Caco-2 (cell line): Measurements from ENCODE around the gene DAD1. TPM values are rescaled to one million over a fixed set of nuclear protein-coding genes. Genes with fewer than 3 reads are reported as not detected.

Experiments
- BruUV-seq: library from RNA; stranded (reverse); fragments of 400-500 nt; replicated peaks from 2 replicates; lab custom pipeline; 2021; lab: Mats Ljungman, UMichigan
- CTCF ChIA-PET: fragments of 300-600 bp; sonication (Branson Sonifier 250); formaldehyde crosslinking; loops from one replicate; lab custom pipeline; 2022; ENCODE audit warnings: antibody characterized with exemption; lab: Charles Lee
- POLR2A ChIA-PET: fragments of 300-600 bp; sonication (Branson Sonifier 250); formaldehyde crosslinking; loops from one replicate; lab custom pipeline; 2022; ENCODE audit warnings: antibody characterized with exemption; lab: Charles Lee
- DNase-seq, 2 experiments: peaks; one replicate each; pipeline versions ENCODE4 v3.0.0 to v3.0.0-alpha.2; 2020 to 2022
- H3K27me3 ChIP-seq: replicated peaks from 2 replicates; pipeline ENCODE4 v1.6.0; 2011; ENCODE audit warnings: low read length; ENCODE audit not compliant: control insufficient read depth, insufficient read depth
- H3K36me3 ChIP-seq: 2 replicates; pipeline ENCODE4 v1.5.1; 2011; ENCODE audit warnings: low read length; ENCODE audit not compliant: control insufficient read depth, insufficient read depth
- H3K4me1 ChIP-seq: fragments of 250-450 bp; sonication (Bioruptor Pico); 2 replicates; pipeline ENCODE4 v1.5.1; 2020; ENCODE audit warnings: mild to moderate bottlenecking
- H3K4me3 ChIP-seq: 2 replicates; pipeline ENCODE4 v1.5.1; 2011; ENCODE audit warnings: low read depth, mild to moderate bottlenecking, control low read depth, low read length
- H3K9me3 ChIP-seq: fragments of 250-450 bp; sonication (Bioruptor Pico); 2 replicates; pipeline ENCODE4 v1.5.1; 2020; ENCODE audit warnings: mild to moderate bottlenecking, moderate library complexity
- H3K27ac Mint-ChIP-seq: one replicate; pipeline ENCODE4 v1.8.0; 2022; ENCODE audit warnings: mixed read lengths; ENCODE audit not compliant: unreplicated experiment
- H3K27me3 Mint-ChIP-seq: one replicate; pipeline ENCODE4 v1.8.0; 2022; ENCODE audit warnings: mixed read lengths; ENCODE audit not compliant: insufficient read depth, unreplicated experiment
- H3K36me3 Mint-ChIP-seq: one replicate; pipeline ENCODE4 v1.8.0; 2022; ENCODE audit warnings: mild to moderate bottlenecking, mixed read lengths; ENCODE audit not compliant: insufficient read depth, unreplicated experiment
- H3K4me1 Mint-ChIP-seq: one replicate; pipeline ENCODE4 v1.8.0; 2022; ENCODE audit warnings: low read depth, mixed read lengths; ENCODE audit not compliant: unreplicated experiment
- H3K4me3 Mint-ChIP-seq: one replicate; pipeline ENCODE4 v1.8.0; 2022; ENCODE audit warnings: mild to moderate bottlenecking, moderate library complexity, mixed read lengths; ENCODE audit not compliant: unreplicated experiment
- H3K9me3 Mint-ChIP-seq: one replicate; pipeline ENCODE4 v1.8.0; 2022; ENCODE audit warnings: mixed read lengths; ENCODE audit not compliant: unreplicated experiment
- intact Hi-C: fragments of 100-400 bp; cut with micrococcal nuclease; formaldehyde crosslinking; loops from one replicate; pipeline ENCODE4 v1.10.0; 2022; ENCODE audit not compliant: unreplicated experiment
- total RNA-seq: library from RNA; stranded (reverse); gene quantifications from 2 replicates; pipeline ENCODE4 v1.2.3, GENCODE V29; 2022
- TF ChIP-seq, protein P1 (sequence below), 2 experiments: fragments of 200-600 bp in 1 of 2; IDR thresholded peaks; 1 replicate in 1 of 2; 2 replicates in 1 of 2; pipeline versions ENCODE4 v1.5.1 to v1.8.0; 2011 to 2022; ENCODE audit warnings: antibody characterized with exemption in 1 of 2, control low read depth in 1 of 2, inconsistent platforms in 1 of 2, low read depth in 1 of 2, low read length in 1 of 2, mild to moderate bottlenecking in 1 of 2, moderate library complexity in 1 of 2; ENCODE audit not compliant: insufficient read depth in 1 of 2, severe bottlenecking in 1 of 2, unreplicated experiment in 1 of 2

DAD1 gene
- total RNA-seq, 1 experiment from 2014 or later, result 160 TPM

DNA sequence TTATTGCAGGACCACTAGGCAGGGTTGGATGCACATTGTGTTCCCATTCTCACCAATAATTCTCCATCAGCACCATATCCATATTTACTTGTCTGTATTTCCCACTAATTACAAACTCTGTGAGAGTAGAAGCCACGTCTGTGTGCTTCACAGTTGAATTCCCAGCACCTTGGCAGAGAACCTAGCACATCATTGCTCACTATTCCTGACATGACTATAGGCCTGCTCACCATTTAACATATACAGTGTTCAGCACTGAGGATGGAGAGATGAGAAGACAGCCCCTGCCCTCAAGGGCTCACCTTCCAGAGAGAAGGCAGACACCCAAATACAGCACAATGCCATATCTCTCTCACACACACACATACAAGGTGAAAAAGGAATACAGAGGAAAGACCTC lies 5.0 kb downstream of the DAD1 start:
- Mint-ChIP-seq H3K4me1 (peaks cover 43% of the 10 kb centered on the region), H3K9me3 (no peaks in the 10 kb centered on the region), H3K27ac (no peak overlapping the region), H3K4me3 (no peak overlapping the region), H3K27me3 (no peaks in the 10 kb centered on the region), H3K36me3 (peaks cover 52% of the 10 kb centered on the region)
- peaks cover 30% of the 10 kb centered on the region for H3K4me1 ChIP-seq
- BruUV-seq, result no TSS peak
- ChIA-PET POLR2A (no interaction called here), CTCF (no interaction called here)
- no peak overlapping the region for H3K4me3 ChIP-seq
- H3K36me3 ChIP-seq, result no peaks in the 10 kb centered on the region
- no peak for DNase-seq
- TF ChIP-seq, protein P1, sequence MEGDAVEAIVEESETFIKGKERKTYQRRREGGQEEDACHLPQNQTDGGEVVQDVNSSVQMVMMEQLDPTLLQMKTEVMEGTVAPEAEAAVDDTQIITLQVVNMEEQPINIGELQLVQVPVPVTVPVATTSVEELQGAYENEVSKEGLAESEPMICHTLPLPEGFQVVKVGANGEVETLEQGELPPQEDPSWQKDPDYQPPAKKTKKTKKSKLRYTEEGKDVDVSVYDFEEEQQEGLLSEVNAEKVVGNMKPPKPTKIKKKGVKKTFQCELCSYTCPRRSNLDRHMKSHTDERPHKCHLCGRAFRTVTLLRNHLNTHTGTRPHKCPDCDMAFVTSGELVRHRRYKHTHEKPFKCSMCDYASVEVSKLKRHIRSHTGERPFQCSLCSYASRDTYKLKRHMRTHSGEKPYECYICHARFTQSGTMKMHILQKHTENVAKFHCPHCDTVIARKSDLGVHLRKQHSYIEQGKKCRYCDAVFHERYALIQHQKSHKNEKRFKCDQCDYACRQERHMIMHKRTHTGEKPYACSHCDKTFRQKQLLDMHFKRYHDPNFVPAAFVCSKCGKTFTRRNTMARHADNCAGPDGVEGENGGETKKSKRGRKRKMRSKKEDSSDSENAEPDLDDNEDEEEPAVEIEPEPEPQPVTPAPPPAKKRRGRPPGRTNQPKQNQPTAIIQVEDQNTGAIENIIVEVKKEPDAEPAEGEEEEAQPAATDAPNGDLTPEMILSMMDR (IDR thresholded peaks at IDR 0.05; ENCODE audit: insufficient read depth in 1 of 2, low read depth in 1 of 2, low read length in 1 of 2, severe bottlenecking in 1 of 2, unreplicated experiment in 1 of 2), result no peak
- H3K27me3 ChIP-seq, result no peaks in the 10 kb centered on the region
- intact Hi-C loops, result no loop called here
- no peaks in the 10 kb centered on the region for H3K9me3 ChIP-seq

DNA sequence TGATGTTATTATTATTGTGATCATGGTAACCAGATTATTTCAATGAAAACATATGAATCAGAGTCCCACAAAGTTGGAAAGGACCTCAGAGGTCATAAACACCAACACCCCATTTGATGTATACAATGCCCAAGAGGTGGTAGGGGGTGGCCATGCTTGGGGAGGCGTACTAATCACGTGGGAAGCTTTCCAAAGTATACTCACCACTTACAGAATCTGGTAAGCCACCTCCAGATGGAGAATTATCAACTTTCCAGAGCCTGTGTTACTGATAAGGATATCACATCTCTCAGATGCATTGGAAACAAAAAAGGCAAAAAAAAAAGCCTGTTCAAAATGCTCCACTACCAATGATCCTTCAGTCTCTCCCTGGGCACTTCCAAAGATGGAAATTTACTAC lies 8.4 kb downstream of the DAD1 start:
- no TSS peak for BruUV-seq
- DNase-seq, result no peak
- H3K36me3 Mint-ChIP-seq, result peaks cover 47% of the 10 kb centered on the region
- ChIA-PET POLR2A (no interaction called here), CTCF (interaction anchor here (1.5 kb wide), 1 partner anchor 8 kb away, joined by 3 read pairs; no protein-coding TSS in a partner anchor)
- TF ChIP-seq, protein P1 (IDR thresholded peaks at IDR 0.05; ENCODE audit: insufficient read depth in 1 of 2, low read depth in 1 of 2, low read length in 1 of 2, severe bottlenecking in 1 of 2, unreplicated experiment in 1 of 2), result no peak
- H3K4me3 ChIP-seq, result no peak overlapping the region
- H3K4me3 Mint-ChIP-seq, result no peak overlapping the region
- no peak overlapping the region for H3K27ac Mint-ChIP-seq
- no peaks in the 10 kb centered on the region for H3K27me3 ChIP-seq
- H3K4me1 ChIP-seq, result peaks cover 4% of the 10 kb centered on the region
- H3K27me3 Mint-ChIP-seq, result no peaks in the 10 kb centered on the region
- no peaks in the 10 kb centered on the region for H3K36me3 ChIP-seq
- H3K9me3 Mint-ChIP-seq, result no peaks in the 10 kb centered on the region
- H3K9me3 ChIP-seq, result no peaks in the 10 kb centered on the region
- intact Hi-C loops, result no loop called here
- H3K4me1 Mint-ChIP-seq, result peaks cover 38% of the 10 kb centered on the region

DNA sequence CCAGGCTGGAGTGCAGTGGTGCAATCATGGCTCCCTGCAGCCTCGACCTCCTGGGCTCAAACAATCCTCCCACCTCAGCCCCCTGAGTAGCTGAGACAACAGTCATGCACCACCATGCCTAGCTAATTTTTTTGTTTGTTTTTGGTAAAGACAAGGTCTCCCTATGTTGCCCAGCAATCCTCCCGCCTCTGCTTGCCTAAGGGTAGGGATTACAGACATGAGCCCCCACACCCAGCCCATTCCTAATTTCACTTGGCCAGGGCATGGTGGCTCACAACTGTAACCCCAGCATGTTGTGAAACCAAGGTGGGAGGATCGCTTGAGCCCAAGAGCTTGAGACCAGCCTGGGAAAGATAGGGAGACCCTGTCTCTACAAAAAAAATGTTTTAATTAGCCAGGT lies 9.1 kb downstream of the DAD1 start:
- Histone ChIP-seq H3K4me3 (no peak overlapping the region), H3K27me3 (no peaks in the 10 kb centered on the region), H3K4me1 (no peaks in the 10 kb centered on the region), H3K36me3 (no peaks in the 10 kb centered on the region), H3K9me3 (no peaks in the 10 kb centered on the region)
- POLR2A ChIA-PET, result no interaction called here
- CTCF ChIA-PET, result no interaction called here
- no TSS peak for BruUV-seq
- Mint-ChIP-seq H3K4me3 (no peak overlapping the region), H3K36me3 (peaks cover 45% of the 10 kb centered on the region), H3K27ac (no peak overlapping the region), H3K9me3 (no peaks in the 10 kb centered on the region), H3K4me1 (peaks cover 36% of the 10 kb centered on the region), H3K27me3 (no peaks in the 10 kb centered on the region)
- intact Hi-C loops, result no loop called here
- DNase-seq, result no peak
- TF ChIP-seq, protein P1 (IDR thresholded peaks at IDR 0.05; ENCODE audit: insufficient read depth in 1 of 2, low read depth in 1 of 2, low read length in 1 of 2, severe bottlenecking in 1 of 2, unreplicated experiment in 1 of 2), result no peak
